Sigmoid colon (tissue), 4 donors: ENCODE results near the gene CFAP46.

Experiments
- CTCF ChIP-seq, 4 experiments: fragments of 450-650 bp in 3 of 4; fragments of 200-600 bp in 1 of 4; IDR thresholded peaks; one replicate each; pipeline ENCODE4 v1.5.1; 2016 to 2019; ENCODE audit warnings: antibody characterized with exemption in 4 of 4, mild to moderate bottlenecking in 3 of 4, moderate library complexity in 2 of 4
- EP300 ChIP-seq, 4 donors: sonication (generic); formaldehyde crosslinking; IDR thresholded peaks; one replicate each; pipeline ENCODE4 v1.6.1; 2017; ENCODE audit warnings: antibody characterized with exemption in 4 of 4
- POLR2A ChIP-seq, 2 donors: fragments of 450-650 bp; IDR thresholded peaks; one replicate each; pipeline ENCODE4 v1.6.1; 2016; ENCODE audit warnings: antibody characterized with exemption in 2 of 2, mild to moderate bottlenecking in 2 of 2, moderate library complexity in 2 of 2
- POLR2AphosphoS5 ChIP-seq, 4 donors: sonication (generic); formaldehyde crosslinking; IDR thresholded peaks; one replicate each; pipeline ENCODE4 v1.6.1; 2017; ENCODE audit warnings: antibody characterized with exemption in 4 of 4

- TF ChIP-seq CTCF (IDR thresholded peaks at IDR 0.05): no peak
- no peak for TF ChIP-seq EP300 (IDR thresholded peaks at IDR 0.05)
- TF ChIP-seq POLR2A (IDR thresholded peaks at IDR 0.05): no peak
- TF ChIP-seq POLR2AphosphoS5 (IDR thresholded peaks at IDR 0.05): no peak
Observed at GRCh38 chr10:132926777-132927650, 15.4 kb downstream of the CFAP46 start.
